ENCODE data around the gene PRPSAP1. TPM values are rescaled to one million over a fixed set of nuclear protein-coding genes. Genes with fewer than 3 reads are reported as not detected.

The PRPSAP1 gene
- total and polyA plus RNA-seq, 8 donors, result 25.0 to 49.0 (median 38.4) TPM

GRCh38 chr17:76371656-76372628 lies 18.2 kb upstream of the PRPSAP1 start:
- H3K4me1 ChIP-seq, result peaks cover 0 to 11% (median 10%) of the 10 kb centered on the region in 4 donors
- H3K27ac ChIP-seq, result peak overlapping the region in 1 of 5 donors; percentile 20
- H3K9me3 ChIP-seq, result no peaks in the 10 kb centered on the region
- no peak overlapping the region for H3K4me3 ChIP-seq
- no peaks in the 10 kb centered on the region for H3K36me3 ChIP-seq
- peaks cover 0 to 7% (median 0%) of the 10 kb centered on the region in 3 donors for H3K27me3 ChIP-seq
- no peak for TF ChIP-seq POLR2A (IDR thresholded peaks at IDR 0.05)
- TF ChIP-seq EP300 (IDR thresholded peaks at IDR 0.05), result no peak
- TF ChIP-seq POLR2AphosphoS5 (IDR thresholded peaks at IDR 0.05), result no peak
- TF ChIP-seq CTCF (IDR thresholded peaks at IDR 0.05), result no peak
- DNase-seq, result no peak
- WGBS, 5 donors, result 83 to 91% (median 89%) methylated on average over 16 of the region's 16 CpGs
- intact Hi-C loops (cut with DNase I; ENCODE audit: low total_unique reads), result no loop called here

GRCh38 chr17:76370261-76370993 lies 16.7 kb upstream of the PRPSAP1 start:
- Histone ChIP-seq H3K27ac (peak overlapping the region in 4 of 5 donors; percentile 25 to 50 (median 44)), H3K4me3 (no peak overlapping the region), H3K9me3 (no peaks in the 10 kb centered on the region), H3K36me3 (no peaks in the 10 kb centered on the region), H3K4me1 (peaks cover 0 to 11% (median 8%) of the 10 kb centered on the region in 4 donors), H3K27me3 (no peaks in the 10 kb centered on the region)
- DNase-seq, result peak in 1 of 2 donors; percentile 47
- intact Hi-C loops (cut with DNase I; ENCODE audit: low total_unique reads), result no loop called here
- WGBS, 5 donors, result 35 to 53% (median 46%) methylated on average over 11 of the region's 11 CpGs
- TF ChIP-seq POLR2AphosphoS5 (IDR thresholded peaks at IDR 0.05) (peak in 1 of 3 donors; percentile 41), CTCF (IDR thresholded peaks at IDR 0.05) (peak in 5 of 7 experiments; percentile 25 to 39 (median 28)), EP300 (IDR thresholded peaks at IDR 0.05) (no peak)

GRCh38 chr17:76369804-76370203 lies 16.1 kb upstream of the PRPSAP1 start:
- Histone ChIP-seq H3K4me1 (peaks cover 0 to 11% (median 8%) of the 10 kb centered on the region in 4 donors), H3K27me3 (no peaks in the 10 kb centered on the region), H3K27ac (peak overlapping the region in 3 of 5 donors; percentile 20 to 50 (median 30)), H3K4me3 (no peak overlapping the region), H3K9me3 (no peaks in the 10 kb centered on the region), H3K36me3 (no peaks in the 10 kb centered on the region)
- TF ChIP-seq EP300 (IDR thresholded peaks at IDR 0.05) (no peak), POLR2A (IDR thresholded peaks at IDR 0.05) (no peak), CTCF (IDR thresholded peaks at IDR 0.05) (no peak), POLR2AphosphoS5 (IDR thresholded peaks at IDR 0.05) (no peak)
- DNase-seq, result no peak
- intact Hi-C loops (cut with DNase I; ENCODE audit: low total_unique reads), result no loop called here
- WGBS, 5 donors, result 72 to 81% (median 74%) methylated on average over 1 to 7 of the region's 7 CpGs; no CpG with 5 or more reads in 1 of the 5 donors

GRCh38 chr17:76369379-76369778 lies 15.7 kb upstream of the PRPSAP1 start:
- H3K27ac ChIP-seq, result peak overlapping the region in 3 of 5 donors; percentile 20 to 50 (median 30)
- intact Hi-C loops (cut with DNase I; ENCODE audit: low total_unique reads), result no loop called here
- 78 to 87% (median 82%) methylated on average over 9 to 10 of the region's 10 CpGs for WGBS, 5 donors

More at GRCh38 chr17:76369379-76369778, 15.7 kb upstream of the PRPSAP1 start:
- Histone ChIP-seq H3K36me3 (no peaks in the 10 kb centered on the region), H3K9me3 (no peaks in the 10 kb centered on the region), H3K27me3 (no peaks in the 10 kb centered on the region), H3K4me3 (no peak overlapping the region), H3K4me1 (peaks cover 0 to 11% (median 8%) of the 10 kb centered on the region in 4 donors)
- no peak for DNase-seq
- TF ChIP-seq CTCF (IDR thresholded peaks at IDR 0.05), result no peak
- no peak for TF ChIP-seq EP300 (IDR thresholded peaks at IDR 0.05)
- no peak for TF ChIP-seq POLR2A (IDR thresholded peaks at IDR 0.05)
- TF ChIP-seq POLR2AphosphoS5 (IDR thresholded peaks at IDR 0.05), result no peak
